H7 (cell line): Measurements from ENCODE around the gene PSMD5. TPM values are rescaled to one million over a fixed set of nuclear protein-coding genes. Genes with fewer than 3 reads are reported as not detected.
A peak's percentile ranks its signal among the peaks of the same experiment; 100 is the strongest.
"Not testable (repeated sequence)": the region's sequence is repeated elsewhere in the genome, so short reads cannot be mapped to it uniquely, and the experiment has no call there.

Experiments used
- DNase-seq: peaks from one replicate; pipeline ENCODE4 v3.0.0; 2012
- H3K27me3 ChIP-seq: 2 replicates; pipeline ENCODE4 v1.6.0; 2011; ENCODE audit warnings: mild to moderate bottlenecking, low read length; ENCODE audit not compliant: control insufficient read depth, insufficient read depth
- H3K36me3 ChIP-seq: replicated peaks from 2 replicates; pipeline ENCODE4 v1.5.1; 2011; ENCODE audit warnings: low read length; ENCODE audit not compliant: control insufficient read depth, insufficient read depth
- H3K4me3 ChIP-seq: 2 replicates; pipeline ENCODE4 v1.5.1; 2011; ENCODE audit warnings: low read depth, mild to moderate bottlenecking, control low read depth, low read length, moderate library complexity; ENCODE audit not compliant: insufficient read depth
- total RNA-seq: library from RNA; depleted of rRNA; stranded (reverse); fragments of >200 nt; shearing (Covaris generic); gene quantifications from 2 replicates; pipeline ENCODE4 v1.2.3, GENCODE V29; 2014

PSMD5 gene
- total RNA-seq, 1 experiment from 2014 or later: 25.6 TPM

DNA sequence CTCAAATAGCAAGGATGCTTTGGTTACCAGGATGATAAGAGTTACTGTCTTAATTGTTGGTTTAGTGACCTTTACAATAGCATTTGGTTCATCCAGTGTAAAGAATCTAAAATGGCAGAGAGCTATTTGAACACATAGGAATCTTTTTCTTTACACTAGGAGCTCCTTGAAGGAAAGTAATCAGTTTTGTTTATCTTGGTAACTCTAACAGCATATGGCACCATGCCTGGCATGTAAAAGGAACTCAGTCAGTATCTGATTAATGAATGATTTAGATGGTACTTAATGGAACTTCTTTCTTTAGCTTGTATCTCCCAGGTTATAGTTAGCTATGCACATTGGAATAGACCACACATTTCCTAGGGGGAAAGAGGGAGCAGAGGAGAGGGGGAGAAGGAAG, 9.9 kb downstream of the PSMD5 start:
- DNase-seq: no peak
- Histone ChIP-seq H3K36me3 (peaks cover 15% of the 10 kb centered on the region), H3K27me3 (no peaks in the 10 kb centered on the region), H3K4me3 (no peak overlapping the region)

DNA sequence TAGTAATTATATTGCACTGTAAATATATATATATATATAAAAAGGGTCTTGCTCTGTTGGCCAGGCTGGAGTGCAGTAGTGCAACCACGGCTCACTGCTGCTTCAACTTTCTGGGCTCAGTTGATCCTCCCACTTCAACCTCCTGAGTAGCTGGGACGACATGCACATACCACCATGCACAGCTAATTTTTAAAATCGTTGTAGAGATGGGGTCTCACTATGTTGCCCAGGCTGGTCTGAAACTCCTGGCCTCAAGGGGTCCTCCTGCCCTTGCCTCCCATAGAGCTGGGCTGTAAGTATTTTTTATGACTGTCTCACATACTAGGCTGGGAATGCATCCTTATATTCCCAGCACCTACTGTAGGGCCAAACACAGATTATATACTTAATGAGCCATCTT, 11.9 kb downstream of the PSMD5 start:
- no peak for DNase-seq
- Histone ChIP-seq H3K36me3 (peaks cover 15% of the 10 kb centered on the region), H3K4me3 (no peak overlapping the region), H3K27me3 (no peaks in the 10 kb centered on the region)

DNA sequence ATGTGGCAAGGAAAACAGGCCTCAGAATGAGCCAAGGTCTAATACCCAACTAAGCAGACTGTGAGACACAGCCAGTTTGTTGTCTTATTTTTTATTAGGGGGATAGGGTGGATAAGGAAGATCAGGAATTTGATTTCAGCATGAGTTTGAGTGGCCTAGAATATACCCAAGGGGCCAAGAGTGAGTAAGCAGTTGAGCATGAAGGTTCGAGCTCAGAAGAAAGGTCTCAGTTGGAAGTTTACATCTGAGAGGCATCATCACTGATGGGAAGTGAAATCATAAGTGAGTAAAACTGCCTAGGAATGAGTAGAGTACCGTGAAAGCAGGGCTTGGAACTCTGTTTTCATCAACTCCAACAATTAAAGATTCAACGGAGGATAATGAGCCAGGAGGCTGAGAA, 12.6 kb downstream of the PSMD5 start:
- H3K27me3 ChIP-seq: no peaks in the 10 kb centered on the region
- no peak for DNase-seq
- no peak overlapping the region for H3K4me3 ChIP-seq
- H3K36me3 ChIP-seq: peaks cover 15% of the 10 kb centered on the region

DNA sequence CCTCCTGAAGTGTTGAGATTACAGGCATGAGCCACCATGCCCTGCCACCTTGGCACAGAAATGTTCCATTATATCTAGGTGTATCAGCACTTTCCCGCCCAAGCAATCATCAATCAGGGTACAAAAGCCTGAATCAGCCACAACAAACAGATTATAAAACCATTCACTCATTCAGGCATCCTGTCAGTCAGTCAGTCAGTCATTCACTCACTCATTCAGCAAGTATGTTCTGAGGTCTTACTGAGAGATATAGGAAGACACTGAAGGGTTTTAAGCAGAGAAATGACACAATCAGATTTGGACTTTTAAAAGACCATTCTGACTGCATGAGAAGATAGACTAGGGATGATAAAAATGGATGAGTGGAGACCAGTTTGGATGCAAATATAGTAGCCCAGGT, 13.1 kb downstream of the PSMD5 start:
- H3K27me3 ChIP-seq: no peaks in the 10 kb centered on the region
- peaks cover 15% of the 10 kb centered on the region for H3K36me3 ChIP-seq

DNA sequence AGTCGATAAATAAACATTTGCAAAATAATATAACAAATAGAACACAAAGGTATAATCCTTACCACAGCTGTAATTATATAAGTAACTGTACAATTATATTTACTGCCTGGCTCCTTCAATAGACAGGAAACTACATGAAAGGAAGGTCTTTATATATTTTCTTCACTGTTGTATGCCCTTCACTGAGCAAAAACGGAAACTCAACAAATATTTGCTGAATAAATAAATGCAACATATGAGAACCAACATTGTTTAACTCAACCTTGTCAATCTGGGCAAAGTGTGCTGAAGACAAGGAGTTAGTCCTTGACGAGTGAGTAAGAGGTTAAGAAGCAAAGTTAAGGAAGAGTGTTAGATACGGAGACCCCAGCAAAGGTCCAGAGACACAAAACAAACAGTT, 22.6 kb downstream of the PSMD5 start:
- Histone ChIP-seq H3K36me3 (peaks cover 17% of the 10 kb centered on the region), H3K4me3 (no peak overlapping the region), H3K27me3 (no peaks in the 10 kb centered on the region)
- no peak for DNase-seq

More for the DNA sequence above, 13.1 kb downstream of the PSMD5 start:
- H3K4me3 ChIP-seq: no peak overlapping the region
- no peak for DNase-seq

DNA sequence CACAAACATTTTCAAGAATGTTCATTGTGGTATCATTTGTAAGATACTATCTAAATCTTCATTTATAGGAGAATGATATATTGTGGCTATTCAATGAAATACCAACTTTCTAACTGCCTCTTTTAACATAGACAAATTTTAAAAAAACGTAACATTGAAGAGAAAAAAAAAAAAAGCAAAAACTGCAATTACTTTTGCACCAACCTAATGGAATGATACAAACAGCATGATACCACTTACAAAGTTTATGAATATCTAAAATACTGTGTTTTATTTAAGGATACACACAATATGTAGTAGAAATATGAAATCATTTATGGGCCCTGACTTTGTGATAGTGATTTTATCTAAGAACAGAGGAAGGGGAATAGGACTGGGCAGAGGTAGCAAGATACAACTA, 24.1 kb downstream of the PSMD5 start:
- Histone ChIP-seq H3K4me3 (no peak overlapping the region), H3K27me3 (no peaks in the 10 kb centered on the region), H3K36me3 (peaks cover 15% of the 10 kb centered on the region)
- no peak for DNase-seq

DNA sequence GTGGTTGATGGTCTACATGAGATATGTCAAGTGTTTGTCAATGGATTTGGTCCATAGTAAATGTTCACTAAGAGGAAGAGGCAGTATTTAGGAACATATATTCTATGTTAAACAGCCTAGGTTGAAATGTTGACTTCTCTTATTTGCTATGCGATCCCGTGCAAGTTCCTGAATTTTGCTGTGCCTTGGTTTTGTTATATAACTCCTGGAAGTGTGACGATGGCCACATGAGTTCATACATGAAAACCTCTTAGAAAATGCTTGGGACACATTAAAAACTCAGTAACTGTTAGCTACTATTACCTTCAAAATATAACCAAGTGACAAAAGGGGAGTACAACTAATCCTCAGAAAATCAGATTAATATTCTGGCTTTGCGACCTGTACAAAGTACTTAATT, 27.6 kb downstream of the PSMD5 start:
- Histone ChIP-seq H3K4me3 (no peak overlapping the region), H3K27me3 (no peaks in the 10 kb centered on the region), H3K36me3 (peaks cover 5% of the 10 kb centered on the region)
- no peak for DNase-seq

DNA sequence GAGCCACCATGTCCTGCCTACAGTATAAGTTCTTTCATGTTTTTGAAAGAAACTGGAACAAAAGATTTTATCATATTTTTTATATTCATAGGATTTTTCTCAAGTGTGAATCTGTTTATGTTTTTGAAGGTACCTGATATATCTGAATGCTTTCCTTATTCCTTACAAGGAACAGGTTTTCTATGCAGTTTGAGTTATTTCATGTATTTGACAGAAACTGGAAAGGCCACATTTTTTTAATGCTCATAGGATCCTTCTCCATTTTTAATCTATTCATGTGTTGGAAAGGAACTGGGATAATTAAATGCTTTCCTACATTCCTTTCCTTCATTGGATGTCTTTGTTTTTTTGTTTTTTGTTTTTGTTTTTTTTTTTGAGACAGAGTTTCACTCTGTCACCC, 33.8 kb downstream of the PSMD5 start:
- DNase-seq: no peak

DNA sequence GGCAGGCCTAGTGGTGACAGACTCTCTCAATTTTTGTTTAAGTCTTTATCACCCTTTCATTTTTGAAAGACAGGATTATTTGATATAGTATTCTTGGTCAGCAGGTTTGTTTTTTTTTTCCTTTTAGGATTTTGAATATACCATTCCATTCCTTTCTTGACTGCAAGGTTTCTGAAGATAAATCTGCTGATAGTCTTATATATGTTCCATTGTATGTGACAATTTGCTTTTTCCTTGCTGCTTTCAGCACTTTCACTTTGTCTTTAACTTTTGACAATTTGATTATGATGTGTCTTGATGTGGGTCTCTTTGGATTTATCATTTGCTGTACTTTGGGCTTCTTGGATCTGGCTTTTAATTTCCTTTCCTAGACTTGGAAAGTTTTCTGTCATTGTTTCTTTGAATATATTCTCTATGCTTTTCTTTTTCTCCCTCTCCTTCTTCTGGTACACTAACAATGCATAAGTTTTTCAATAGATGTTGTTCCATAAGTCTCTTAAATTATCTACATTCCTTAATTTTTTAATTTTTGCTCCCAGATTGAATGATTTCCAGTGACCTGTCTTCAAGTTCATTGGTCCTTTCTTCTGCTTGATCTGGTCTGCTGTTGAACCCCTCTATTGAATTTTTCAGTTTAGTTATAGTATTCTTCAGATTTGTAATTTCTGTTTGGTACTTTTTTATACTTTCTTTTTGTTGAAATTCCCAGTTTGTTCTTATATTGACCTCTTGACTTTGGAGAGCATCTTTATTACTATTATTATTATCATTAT, 34.9 kb downstream of the PSMD5 start:
- no peaks in the 10 kb centered on the region for H3K36me3 ChIP-seq
- no peak for DNase-seq

More for the DNA sequence above, 33.8 kb downstream of the PSMD5 start:
- H3K4me3 ChIP-seq: no peak overlapping the region
- no peaks in the 10 kb centered on the region for H3K36me3 ChIP-seq
- H3K27me3 ChIP-seq: no peaks in the 10 kb centered on the region

DNA sequence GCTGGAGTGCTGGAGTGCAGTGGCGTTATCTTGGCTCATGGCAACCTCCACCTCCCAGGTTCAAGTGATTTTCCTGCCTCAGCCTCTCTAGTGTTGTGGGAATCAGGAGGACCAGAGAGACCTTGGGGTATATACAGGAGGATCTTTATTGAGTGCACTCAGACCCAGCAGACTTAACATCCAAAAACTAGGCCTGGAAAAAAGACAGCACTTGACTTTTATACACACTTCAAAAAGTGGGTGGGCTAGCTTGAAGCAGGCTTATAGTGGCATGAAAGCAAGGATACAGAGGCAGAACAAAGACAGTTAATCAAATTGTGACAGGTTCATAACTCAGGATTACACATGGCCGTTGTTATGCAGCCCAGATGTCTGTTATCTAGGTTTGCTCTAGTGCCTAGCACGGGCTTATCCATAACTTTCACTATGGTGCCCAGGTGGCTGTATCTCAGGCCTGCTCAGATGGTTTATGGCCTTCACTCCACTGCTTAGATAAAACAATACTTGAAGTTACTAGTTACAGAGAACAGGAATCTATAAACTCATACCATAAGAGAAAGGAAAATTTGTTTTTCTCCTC, 37.8 kb downstream of the PSMD5 start:
- H3K4me3 ChIP-seq, H3K36me3 ChIP-seq, H3K27me3 ChIP-seq, DNase-seq: not testable (repeated sequence)

More for the DNA sequence above, 34.9 kb downstream of the PSMD5 start:
- no peaks in the 10 kb centered on the region for H3K27me3 ChIP-seq
- H3K4me3 ChIP-seq: no peak overlapping the region

DNA sequence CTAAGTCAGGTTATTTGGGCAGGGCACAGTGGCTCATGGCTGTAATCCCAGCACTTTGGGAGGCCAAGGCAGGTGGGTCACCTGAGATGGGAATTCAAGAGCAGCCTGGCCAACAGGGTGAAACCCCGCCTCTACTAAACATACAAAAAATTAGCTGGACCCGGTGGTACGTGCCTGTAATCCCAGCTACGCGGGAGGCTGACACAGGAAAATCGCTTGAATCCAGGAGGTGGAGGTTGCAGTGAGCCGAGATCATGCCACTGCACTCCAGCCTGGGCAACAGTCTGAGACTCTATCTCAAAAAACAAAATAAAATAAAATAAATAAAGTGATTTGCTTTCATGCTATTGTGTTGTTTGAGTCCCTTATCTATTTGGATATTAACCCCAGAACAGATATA, 41.3 kb downstream of the PSMD5 start:
- H3K36me3 ChIP-seq: no peaks in the 10 kb centered on the region
- no peaks in the 10 kb centered on the region for H3K27me3 ChIP-seq
- no peak overlapping the region for H3K4me3 ChIP-seq
- no peak for DNase-seq

DNA sequence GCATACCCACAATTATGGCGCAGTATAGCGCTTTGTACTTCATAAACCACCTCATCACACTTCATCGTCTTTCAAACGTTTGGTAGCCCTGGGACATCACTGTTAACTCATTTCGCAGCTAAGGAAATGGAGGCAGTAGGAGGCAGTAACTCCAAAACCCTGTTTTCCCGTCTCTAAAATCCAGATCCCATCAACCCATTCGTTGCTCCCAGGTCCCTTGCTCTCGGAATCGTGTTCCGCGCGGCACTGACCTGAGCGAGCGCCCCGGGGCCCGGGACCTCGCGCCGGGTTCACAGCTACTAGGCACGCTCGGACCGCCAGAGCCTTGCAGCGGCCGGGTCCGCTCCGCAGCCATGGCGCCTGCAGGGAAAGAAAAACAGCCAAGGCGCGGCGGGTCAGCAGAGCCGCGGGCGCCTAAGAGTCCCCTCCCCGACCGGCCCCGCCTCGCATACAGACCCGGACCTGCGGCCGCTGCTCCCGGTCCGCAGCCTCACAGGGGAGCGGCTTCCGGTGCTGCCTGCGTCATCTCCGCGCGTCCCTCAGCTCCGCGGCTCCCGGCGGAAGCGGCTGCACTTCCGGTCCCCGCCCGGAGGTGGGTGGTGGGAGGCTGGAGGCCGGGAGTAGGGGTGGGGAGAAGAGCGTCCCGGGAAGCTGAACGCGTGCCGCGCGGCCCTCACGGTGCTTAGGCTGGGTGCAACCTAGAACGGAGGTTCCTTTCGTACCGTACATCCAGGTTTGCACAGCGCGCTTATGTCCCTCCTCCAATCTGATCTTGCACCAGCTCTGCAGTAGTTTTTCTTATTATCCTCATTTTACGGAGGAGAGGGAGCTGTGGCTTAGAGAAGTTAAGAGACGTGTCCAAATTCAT, 49.6 kb downstream of the PSMD5 start, which contains the start of gene FBXW2:
FBXW2 (minus strand) TSS at position 519 of the 868 bp plus-strand sequence. CDS start 5,158 bp downstream, outside the sequence.
- Histone ChIP-seq H3K36me3 (peaks cover 2% of the 10 kb centered on the region; the same call in 1 of the 2 replicates), H3K27me3 (no peaks in the 10 kb centered on the region), H3K4me3 (peak within 1 kb of the TSS; percentile 88)
- DNase-seq: peak; percentile 96

DNA sequence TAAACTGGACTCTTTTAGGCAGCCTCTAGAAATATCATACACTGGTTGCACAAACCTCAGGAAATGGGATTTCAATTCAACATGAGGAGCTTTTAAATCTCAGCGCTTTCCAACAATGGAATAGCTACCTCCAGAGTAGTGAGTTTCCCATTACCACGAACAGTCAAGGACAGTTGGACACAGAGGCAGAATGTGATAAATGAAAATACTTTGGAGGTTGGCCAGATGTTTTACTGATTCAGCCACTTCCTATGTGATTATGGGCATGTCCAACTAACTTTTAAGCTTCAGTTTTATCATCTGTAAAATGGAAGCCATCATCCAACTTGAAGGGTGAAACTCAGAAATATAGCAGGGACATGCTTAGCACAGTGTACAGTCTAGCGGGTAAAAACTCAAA, 51.6 kb downstream of the PSMD5 start:
- no peak for DNase-seq
- H3K36me3 ChIP-seq: peaks cover 7% of the 10 kb centered on the region
- H3K27me3 ChIP-seq: no peaks in the 10 kb centered on the region
- no peak overlapping the region for H3K4me3 ChIP-seq

DNA sequence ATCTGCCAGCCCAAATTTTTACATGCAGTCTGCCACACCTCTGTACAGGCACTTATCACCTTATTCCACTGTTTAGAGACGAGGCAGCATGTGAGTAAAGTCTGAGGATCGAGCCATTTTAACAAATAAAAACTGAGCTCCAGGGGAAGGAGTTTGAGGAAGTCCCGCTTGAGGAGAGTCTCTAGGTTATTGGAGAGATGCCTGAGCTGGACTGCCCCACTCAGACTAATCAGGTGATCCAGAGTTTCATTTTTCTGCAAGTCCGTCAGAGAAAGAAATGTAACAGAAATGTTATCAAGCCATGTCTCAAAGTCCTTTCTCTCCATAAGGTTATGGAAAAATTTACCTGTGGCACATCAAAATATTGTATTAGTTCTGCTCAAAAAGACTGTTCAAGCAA, 54.8 kb downstream of the PSMD5 start:
- H3K4me3 ChIP-seq: no peak overlapping the region
- no peak for DNase-seq
- peaks cover 8% of the 10 kb centered on the region for H3K36me3 ChIP-seq
- H3K27me3 ChIP-seq: no peaks in the 10 kb centered on the region
